H7 (cell line): ENCODE results near the gene MAN1C1. TPM values are rescaled to one million over a fixed set of nuclear protein-coding genes. Genes with fewer than 3 reads are reported as not detected.
A peak's percentile ranks its signal among the peaks of the same experiment; 100 is the strongest.
"Not testable (repeated sequence)": the region's sequence is repeated elsewhere in the genome, so short reads cannot be mapped to it uniquely, and the experiment has no call there.

Source experiments
- DNase-seq: peaks from one replicate; pipeline ENCODE4 v3.0.0; 2012
- H3K27me3 ChIP-seq: 2 replicates; pipeline ENCODE4 v1.6.0; 2011; ENCODE audit warnings: mild to moderate bottlenecking, low read length; ENCODE audit not compliant: control insufficient read depth, insufficient read depth
- H3K36me3 ChIP-seq: replicated peaks from 2 replicates; pipeline ENCODE4 v1.5.1; 2011; ENCODE audit warnings: low read length; ENCODE audit not compliant: control insufficient read depth, insufficient read depth
- H3K4me3 ChIP-seq: 2 replicates; pipeline ENCODE4 v1.5.1; 2011; ENCODE audit warnings: low read depth, mild to moderate bottlenecking, control low read depth, low read length, moderate library complexity; ENCODE audit not compliant: insufficient read depth
- total RNA-seq: library from RNA; depleted of rRNA; stranded (reverse); fragments of >200 nt; shearing (Covaris generic); gene quantifications from 2 replicates; pipeline ENCODE4 v1.2.3, GENCODE V29; 2014

The MAN1C1 gene
- total RNA-seq, 1 experiment from 2014 or later: 19.5 TPM

DNA sequence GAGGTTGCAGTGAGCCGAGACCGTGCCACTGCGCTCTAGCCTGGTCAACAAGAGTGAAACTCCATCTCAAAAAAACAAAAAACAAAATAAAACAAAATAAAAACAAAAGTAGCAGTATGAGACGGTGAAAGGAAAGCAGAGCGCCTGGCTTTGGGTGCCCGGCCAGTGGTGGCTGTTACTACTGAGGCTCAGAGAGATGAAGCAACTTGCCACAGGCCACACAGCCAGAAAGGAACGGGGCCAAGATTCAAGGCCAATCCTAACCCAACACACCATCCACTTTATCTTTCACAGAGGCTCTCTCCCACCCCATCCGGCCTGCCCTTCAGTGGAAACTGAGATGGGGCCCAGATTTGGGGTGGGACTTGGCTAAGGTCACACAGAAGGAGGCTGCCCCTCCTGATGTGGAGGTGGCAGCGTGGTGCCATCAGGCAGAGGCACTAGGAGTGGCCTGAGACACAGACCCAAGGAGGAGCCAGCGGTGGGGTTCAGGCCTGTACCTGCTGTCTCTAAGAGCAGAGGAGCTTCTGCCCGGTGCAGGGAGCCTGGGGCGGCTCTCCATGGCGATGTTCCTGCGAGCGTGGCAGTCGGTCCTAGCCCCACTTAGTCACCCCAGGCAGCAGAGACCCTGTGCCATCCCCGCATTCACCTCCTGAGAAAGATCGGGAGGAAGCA lies 40.0 kb upstream of the MAN1C1 start:
- H3K4me3 ChIP-seq: no peak overlapping the region
- no peaks in the 10 kb centered on the region for H3K27me3 ChIP-seq
- no peak for DNase-seq

DNA sequence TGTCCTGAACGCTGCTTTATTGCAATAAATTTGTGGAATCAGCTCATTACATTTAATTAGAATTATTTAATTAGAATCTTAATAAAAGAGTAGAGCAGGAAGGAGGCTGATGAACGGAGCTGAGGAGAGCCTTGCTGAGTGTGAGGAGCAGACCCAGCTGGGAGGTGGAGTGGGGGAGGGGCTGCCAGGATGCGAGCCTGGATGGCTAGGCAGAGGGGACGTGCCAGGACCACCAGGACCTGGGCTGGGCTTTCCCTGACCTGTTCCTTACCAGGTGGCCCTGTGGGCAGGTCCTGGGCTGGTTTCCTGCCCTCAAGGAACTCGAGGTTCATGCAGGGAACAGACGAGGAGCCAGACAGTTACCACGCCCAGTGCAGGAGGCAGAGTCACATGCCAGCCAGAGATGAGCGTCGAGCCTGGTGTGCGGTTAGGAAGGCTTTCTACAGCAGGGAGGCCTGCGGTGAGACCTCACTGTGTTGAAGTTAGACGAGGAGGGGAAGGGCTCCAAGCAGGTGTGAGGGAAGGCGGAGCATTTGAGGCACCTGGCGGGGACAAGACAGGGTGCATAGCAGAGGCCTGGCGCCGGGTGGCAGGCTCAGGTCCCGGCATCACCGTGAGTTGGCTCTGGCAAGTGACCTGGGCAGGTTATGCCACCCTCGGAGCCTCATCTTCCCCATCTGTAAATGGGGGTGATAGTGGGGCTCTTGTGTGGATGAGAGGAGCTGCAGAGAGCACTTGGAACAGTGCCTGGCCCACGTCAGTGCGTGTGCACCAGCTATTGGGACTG lies 39.3 kb upstream of the MAN1C1 start:
- H3K27me3 ChIP-seq: no peaks in the 10 kb centered on the region
- no peak overlapping the region for H3K4me3 ChIP-seq
- H3K36me3 ChIP-seq: no peaks in the 10 kb centered on the region
- no peak for DNase-seq

More for the DNA sequence above, 40.0 kb upstream of the MAN1C1 start:
- no peaks in the 10 kb centered on the region for H3K36me3 ChIP-seq

DNA sequence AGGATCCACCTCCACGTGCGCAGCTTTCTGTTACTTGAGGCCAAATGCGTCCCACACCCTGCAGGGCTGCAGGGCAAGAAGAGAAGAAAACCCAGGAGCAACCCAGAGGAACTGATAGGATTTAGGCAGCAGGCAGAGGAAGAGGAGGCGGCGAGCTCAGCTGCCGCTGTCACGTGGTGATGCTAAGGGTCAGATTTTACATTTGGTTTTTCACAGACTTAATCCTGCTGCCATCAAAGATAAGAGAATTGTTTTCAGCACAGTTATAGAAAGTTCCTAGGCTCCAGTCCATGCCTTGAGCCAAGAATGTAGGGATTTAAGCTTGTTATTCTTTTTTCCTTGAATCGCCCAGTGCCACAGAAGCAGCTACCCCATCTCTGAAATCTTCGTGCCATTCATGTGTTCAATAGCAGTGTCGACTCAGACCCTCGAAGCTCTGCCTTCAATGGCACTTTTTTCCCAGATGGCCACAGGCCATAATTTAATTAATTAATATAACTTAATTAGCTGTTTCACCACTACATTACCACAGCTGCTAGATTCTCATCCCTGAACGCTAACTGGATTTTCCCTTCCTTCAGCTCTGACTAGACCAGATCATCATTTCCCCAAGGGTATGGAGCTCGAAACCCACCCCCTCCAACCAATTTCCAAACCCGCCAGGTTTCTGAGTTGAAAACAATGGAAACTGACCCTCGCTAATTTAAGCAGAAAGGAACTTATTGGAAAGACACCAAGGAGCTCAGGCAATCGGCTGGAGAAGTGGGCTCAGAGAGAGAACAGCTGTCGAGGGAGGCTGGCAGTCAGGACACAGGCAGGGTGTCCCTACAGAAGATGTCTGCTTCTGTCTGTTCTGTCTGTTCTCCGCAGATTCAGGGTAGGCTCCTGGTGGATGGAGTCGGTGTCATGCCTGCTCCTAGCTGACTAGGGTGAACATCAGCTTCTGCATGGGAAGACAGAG lies 37.0 kb upstream of the MAN1C1 start:
- no peak for DNase-seq
- no peaks in the 10 kb centered on the region for H3K36me3 ChIP-seq
- no peaks in the 10 kb centered on the region for H3K27me3 ChIP-seq
- no peak overlapping the region for H3K4me3 ChIP-seq

GRCh38 chr1:25580927-25581326 lies 35.7 kb upstream of the MAN1C1 start:
- H3K4me3 ChIP-seq: no peak overlapping the region
- H3K36me3 ChIP-seq: no peaks in the 10 kb centered on the region
- DNase-seq: peak; percentile 80
- no peaks in the 10 kb centered on the region for H3K27me3 ChIP-seq

DNA sequence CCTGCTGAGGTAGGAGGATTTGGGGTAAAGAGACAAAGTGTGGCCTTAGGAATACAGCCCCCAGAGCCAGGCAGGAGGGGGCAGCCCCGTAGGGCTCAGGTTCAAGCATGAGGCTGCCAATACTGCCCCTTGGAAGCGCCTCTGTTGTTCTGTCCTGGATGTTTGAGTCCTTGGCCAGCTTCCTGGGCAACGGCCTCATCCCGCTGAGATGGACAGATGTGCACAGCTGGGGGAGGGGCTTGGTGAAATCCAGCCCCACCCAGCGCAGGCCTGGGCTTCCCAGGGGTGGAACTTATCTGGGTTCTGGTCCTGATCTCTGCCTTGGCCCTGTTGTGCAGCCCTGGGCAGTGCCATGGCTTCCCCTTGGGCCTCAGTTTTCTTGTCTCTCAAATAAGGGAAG lies 34.8 kb upstream of the MAN1C1 start:
- DNase-seq: peak; percentile 26
- H3K27me3 ChIP-seq: no peaks in the 10 kb centered on the region
- H3K4me3 ChIP-seq: no peak overlapping the region
- H3K36me3 ChIP-seq: no peaks in the 10 kb centered on the region

DNA sequence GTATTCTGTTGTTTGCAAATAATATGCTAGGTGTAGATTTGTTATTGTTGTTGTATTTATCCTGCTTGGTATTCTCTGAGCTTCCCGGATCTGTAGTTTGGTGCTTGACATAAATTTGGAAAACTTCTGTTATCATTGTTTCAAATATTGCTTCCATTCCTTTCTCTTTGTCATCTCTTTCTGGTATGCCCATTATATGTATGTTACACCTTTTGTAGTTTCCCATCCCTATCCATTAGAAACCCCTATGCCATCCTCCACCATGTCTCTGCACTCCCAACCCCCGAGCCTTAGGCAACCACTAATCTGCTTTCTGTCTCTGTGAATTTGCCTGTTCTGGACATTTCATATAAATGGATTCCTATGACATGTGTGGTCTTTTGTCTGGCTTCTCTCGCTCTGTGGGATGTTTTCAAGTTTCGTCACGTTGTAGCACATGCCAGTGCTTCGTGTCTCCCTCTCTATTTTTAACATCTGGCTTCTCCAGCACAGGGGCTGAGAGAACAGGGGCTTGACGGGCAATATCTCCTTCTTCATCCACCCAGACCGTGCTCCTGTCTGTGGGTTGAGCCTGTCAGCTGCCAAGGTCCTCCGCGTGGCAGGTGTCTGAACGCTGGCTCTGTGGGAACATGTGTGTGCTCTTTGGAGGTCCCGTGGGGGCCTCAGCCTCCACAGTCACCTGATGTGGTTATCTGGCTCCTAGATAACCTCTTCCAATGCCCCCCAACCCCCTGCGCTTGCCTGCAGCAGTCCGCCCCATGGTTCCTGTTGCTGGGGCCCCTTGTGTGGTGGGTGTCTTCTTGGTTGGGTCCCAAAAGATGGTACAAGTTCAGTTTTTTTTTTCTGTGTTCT lies 32.8 kb upstream of the MAN1C1 start:
- H3K27me3 ChIP-seq: no peaks in the 10 kb centered on the region
- DNase-seq: no peak
- H3K4me3 ChIP-seq: no peak overlapping the region
- H3K36me3 ChIP-seq: no peaks in the 10 kb centered on the region

DNA sequence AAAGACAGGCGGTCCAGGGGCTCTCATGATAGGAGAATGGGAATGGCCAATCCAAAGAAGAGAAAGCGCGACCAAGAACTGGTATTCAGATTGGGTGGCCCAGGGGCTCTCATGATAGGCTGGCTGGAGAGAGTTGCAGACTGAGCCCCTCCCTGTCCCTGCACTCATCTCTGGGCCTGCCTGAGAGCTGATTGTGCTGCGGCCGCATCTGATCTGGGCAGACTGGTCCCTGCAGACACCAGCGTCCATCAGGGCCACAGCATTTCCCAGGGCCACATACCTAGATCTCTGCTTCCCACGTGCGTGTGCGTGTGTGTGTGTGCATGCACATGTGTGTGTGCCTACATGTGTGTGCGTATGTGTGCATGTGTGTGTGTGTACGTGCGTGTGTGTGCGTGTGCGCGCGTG lies 30.4 kb upstream of the MAN1C1 start:
- peak overlapping the region; percentile 21 for H3K4me3 ChIP-seq
- H3K36me3 ChIP-seq: no peaks in the 10 kb centered on the region
- H3K27me3 ChIP-seq: no peaks in the 10 kb centered on the region
- peak; percentile 93 for DNase-seq

GRCh38 chr1:25587290-25587689 lies 29.3 kb upstream of the MAN1C1 start:
- Histone ChIP-seq H3K36me3 (no peaks in the 10 kb centered on the region), H3K27me3 (no peaks in the 10 kb centered on the region), H3K4me3 (no peak overlapping the region)
- no peak for DNase-seq

- not testable (repeated sequence) for H3K27me3 ChIP-seq, H3K36me3 ChIP-seq, DNase-seq, H3K4me3 ChIP-seq
These were observed 28.4 kb upstream of the MAN1C1 start for GRCh38 chr1:25588224-25588623.

DNA sequence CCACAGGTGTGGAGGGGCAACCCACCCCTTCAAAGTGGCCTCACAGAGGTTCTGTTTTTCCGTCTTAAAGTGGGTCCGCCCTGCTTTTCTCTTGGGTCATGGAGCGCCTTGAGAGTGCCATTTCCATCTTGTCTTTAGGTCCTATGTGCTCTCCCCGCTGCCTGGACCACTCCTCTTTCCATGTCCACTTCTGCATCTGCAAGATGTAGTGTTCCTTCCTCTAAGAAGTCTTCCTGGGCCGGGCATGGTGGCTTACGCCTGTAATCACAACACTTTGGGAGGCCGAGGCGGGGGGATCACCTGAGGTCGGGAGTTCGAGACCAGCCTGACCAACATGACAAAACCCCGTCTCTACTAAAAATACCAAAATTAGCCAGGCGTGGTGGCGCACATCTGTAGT lies 27.8 kb upstream of the MAN1C1 start:
- H3K27me3 ChIP-seq, H3K36me3 ChIP-seq, H3K4me3 ChIP-seq, DNase-seq: not testable (repeated sequence)

DNA sequence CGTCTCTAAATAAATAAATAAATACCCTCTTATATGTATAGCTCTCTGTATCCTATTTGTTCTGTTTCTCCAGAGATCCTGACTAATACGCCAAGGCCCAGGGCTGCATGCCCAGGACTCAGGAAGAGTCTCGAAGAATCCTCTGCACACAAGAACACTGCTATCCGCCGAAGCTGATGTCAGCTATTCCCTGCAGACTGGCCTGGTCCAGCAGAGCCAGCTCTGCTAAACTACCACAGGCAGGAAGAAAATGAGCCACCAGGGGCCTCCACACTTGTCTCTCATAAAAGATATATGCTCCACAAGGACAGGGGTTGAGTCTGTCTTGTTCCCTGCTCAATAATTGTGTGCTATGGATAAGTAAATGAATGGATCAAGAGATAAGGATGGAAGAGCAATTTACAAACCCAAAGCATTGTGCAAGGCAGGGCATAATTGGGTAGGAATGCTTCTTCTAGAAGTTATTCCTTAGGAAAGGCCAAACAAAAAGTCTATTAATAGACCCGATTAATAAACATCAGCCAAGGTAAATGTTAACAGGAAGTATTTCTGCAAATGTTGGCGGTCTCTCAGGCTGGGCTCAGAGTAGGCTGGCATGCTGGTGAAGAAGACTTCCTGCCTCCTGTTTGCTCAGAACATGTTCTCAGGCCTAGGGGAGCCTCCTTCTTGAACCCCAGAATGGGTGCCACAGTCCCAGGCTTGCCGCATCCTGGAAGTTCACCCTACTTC lies 26.3 kb upstream of the MAN1C1 start:
- no peaks in the 10 kb centered on the region; the same call in 1 of the 2 replicates for H3K27me3 ChIP-seq
- H3K36me3 ChIP-seq: no peaks in the 10 kb centered on the region
- no peak for DNase-seq
- no peak overlapping the region for H3K4me3 ChIP-seq

DNA sequence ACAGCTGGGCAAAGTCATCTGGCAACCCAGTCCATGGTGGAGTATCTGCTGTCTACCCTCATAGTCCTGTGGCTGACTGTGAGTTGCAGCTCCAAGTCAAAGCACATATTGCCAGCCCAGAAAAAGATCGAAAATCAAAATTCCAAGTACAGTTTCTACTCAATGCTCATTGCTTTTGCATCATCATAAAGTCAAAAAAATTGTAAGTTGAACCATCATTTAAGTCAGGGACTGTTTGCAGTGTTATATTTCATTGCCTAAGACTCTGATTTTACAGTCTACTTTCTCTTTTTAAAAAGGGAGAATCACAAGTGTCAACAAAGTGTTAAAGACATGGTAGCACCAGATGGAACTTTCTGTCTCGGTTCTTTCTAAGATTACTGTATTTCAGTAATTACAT lies 22.7 kb upstream of the MAN1C1 start:
- H3K36me3 ChIP-seq: no peaks in the 10 kb centered on the region
- DNase-seq: no peak
- H3K4me3 ChIP-seq: no peak overlapping the region
- H3K27me3 ChIP-seq: no peaks in the 10 kb centered on the region; the same call in 1 of the 2 replicates

GRCh38 chr1:25594971-25595370 lies 21.6 kb upstream of the MAN1C1 start:
- no peak for DNase-seq
- no peaks in the 10 kb centered on the region; the same call in 1 of the 2 replicates for H3K27me3 ChIP-seq
- H3K4me3 ChIP-seq: no peak overlapping the region
- no peaks in the 10 kb centered on the region for H3K36me3 ChIP-seq
